ENCODE measurements around the gene UBR4. TPM values are rescaled to one million over a fixed set of nuclear protein-coding genes. Genes with fewer than 3 reads are reported as not detected.

Gene UBR4
- total RNA-seq, 1 donor from 2014 or later = 223 TPM

DNA sequence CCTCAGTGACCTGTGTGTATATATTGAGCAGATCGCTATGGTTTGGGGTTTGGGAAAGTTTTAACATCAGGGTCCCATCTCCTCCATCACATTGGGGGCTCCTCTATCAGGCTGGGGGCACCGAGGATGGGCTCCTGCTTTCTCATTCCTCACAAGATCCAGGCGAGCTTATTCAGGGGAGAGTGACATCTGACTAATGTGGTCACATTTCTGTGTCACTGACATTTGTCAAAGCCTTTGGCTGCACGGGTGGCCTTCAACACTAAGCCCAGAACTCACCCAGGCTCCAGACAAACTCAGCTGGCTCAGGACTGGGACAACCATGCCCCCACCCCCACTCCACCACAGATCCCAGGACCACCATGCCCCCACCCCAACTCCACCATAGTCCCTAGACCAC is 150.3 kb downstream of the UBR4 start:
- Mint-ChIP-seq H3K27ac (ENCODE audit: unreplicated experiment) (no peak overlapping the region), H3K36me3 (ENCODE audit: low read depth, unreplicated experiment) (peaks cover 6% of the 10 kb centered on the region), H3K4me3 (ENCODE audit: unreplicated experiment) (no peak overlapping the region), H3K9me3 (ENCODE audit: unreplicated experiment) (peaks cover 5% of the 10 kb centered on the region), H3K4me1 (ENCODE audit: unreplicated experiment) (peaks cover 24% of the 10 kb centered on the region), H3K27me3 (ENCODE audit: unreplicated experiment) (peaks cover 9% of the 10 kb centered on the region)
- no peak for TF ChIP-seq CTCF (IDR thresholded peaks at IDR 0.05; ENCODE audit: unreplicated experiment)
- DNase-seq (ENCODE audit: low spot score) = no peak

- H3K27ac Mint-ChIP-seq (ENCODE audit: unreplicated experiment) = no peak overlapping the region
- peaks cover 8% of the 10 kb centered on the region for H3K27me3 Mint-ChIP-seq (ENCODE audit: unreplicated experiment)
- peaks cover 24% of the 10 kb centered on the region for H3K4me1 Mint-ChIP-seq (ENCODE audit: unreplicated experiment)
- no peak for TF ChIP-seq CTCF (IDR thresholded peaks at IDR 0.05; ENCODE audit: unreplicated experiment)
- DNase-seq (ENCODE audit: low spot score) = no peak
- peaks cover 5% of the 10 kb centered on the region for H3K9me3 Mint-ChIP-seq (ENCODE audit: unreplicated experiment)
- H3K36me3 Mint-ChIP-seq (ENCODE audit: low read depth, unreplicated experiment) = peaks cover 6% of the 10 kb centered on the region
- no peak overlapping the region for H3K4me3 Mint-ChIP-seq (ENCODE audit: unreplicated experiment)
These were observed 151.6 kb downstream of the UBR4 start for GRCh38 chr1:19058476-19058797.

DNA sequence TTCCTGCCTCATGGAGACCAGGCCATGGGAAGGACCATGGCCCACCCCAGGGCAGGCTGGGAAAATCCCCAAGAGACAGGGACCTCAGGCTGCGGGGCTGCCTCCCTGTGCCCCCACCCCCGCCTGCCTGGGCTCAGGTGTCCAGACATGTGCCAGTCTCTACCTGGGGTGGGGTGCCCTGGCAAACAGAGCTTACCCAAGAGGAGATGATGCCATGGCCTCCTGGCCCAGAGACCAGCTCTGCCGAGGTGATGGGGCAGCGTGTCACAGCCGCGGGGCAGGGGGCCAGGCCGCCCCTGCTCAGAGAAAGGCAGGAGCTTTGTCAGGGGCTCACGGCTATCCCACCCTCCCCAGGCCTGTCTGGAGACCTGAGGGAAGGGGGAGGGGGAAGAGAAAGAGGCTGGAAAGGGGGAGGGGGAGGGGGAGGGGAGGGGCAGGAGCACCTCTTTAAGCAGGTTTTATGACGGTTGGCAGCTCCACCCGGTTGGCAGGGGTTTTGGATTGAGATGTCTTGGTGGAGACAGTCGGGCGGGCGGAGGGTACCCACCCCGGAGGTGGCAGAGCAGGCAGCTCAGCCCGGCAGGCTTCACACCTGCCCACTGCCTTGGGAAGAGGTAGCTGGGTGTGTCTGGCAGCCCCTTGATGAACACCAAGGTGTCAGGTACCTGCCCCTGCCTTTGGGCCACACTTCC is 152.1 kb downstream of the UBR4 start:
- Mint-ChIP-seq H3K27me3 (ENCODE audit: unreplicated experiment) (peaks cover 8% of the 10 kb centered on the region), H3K9me3 (ENCODE audit: unreplicated experiment) (peaks cover 5% of the 10 kb centered on the region)

DNA sequence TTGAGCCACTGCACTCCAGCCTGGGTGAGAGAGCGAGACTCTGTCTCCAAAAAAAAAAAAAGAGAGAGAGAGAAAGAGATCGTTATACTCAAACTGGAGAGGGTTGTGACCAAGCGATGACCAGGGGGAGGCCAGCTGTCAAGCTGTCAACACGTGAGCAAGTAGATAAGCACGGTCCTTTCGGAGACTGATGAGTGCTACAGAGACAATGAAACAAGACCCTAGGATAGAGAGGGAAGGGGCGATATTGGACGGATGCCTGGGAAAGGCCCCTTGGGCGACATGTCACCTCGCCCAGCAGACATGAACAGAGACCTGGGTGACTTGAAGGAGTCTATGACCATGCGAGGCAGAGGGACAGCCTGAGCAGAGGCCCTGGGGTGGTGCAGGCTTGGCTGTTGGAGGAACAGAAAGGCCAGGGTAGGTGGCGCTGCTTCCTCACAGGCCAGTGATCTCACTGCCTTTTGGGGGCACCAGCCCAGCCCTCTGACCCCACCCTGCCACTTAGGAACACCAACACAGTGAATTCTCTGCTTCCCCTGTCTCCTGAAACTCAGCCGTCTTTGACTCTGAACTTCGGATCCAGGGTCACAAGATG is 152.8 kb downstream of the UBR4 start:
- peaks cover 5% of the 10 kb centered on the region for H3K9me3 Mint-ChIP-seq (ENCODE audit: unreplicated experiment)
- peak overlapping the region; percentile 78 for H3K27ac Mint-ChIP-seq (ENCODE audit: unreplicated experiment)
- H3K36me3 Mint-ChIP-seq (ENCODE audit: low read depth, unreplicated experiment) = peaks cover 6% of the 10 kb centered on the region
- peaks cover 4% of the 10 kb centered on the region for H3K27me3 Mint-ChIP-seq (ENCODE audit: unreplicated experiment)
- no peak for TF ChIP-seq CTCF (IDR thresholded peaks at IDR 0.05; ENCODE audit: unreplicated experiment)
- peaks cover 24% of the 10 kb centered on the region for H3K4me1 Mint-ChIP-seq (ENCODE audit: unreplicated experiment)
- H3K4me3 Mint-ChIP-seq (ENCODE audit: unreplicated experiment) = no peak overlapping the region
- no peak for DNase-seq (ENCODE audit: low spot score)

More for the DNA sequence above, 152.1 kb downstream of the UBR4 start:
- peaks cover 6% of the 10 kb centered on the region for H3K36me3 Mint-ChIP-seq (ENCODE audit: low read depth, unreplicated experiment)
- H3K27ac Mint-ChIP-seq (ENCODE audit: unreplicated experiment) = no peak overlapping the region
- no peak overlapping the region for H3K4me3 Mint-ChIP-seq (ENCODE audit: unreplicated experiment)
- no peak for DNase-seq (ENCODE audit: low spot score)
- peaks cover 24% of the 10 kb centered on the region for H3K4me1 Mint-ChIP-seq (ENCODE audit: unreplicated experiment)
- no peak for TF ChIP-seq CTCF (IDR thresholded peaks at IDR 0.05; ENCODE audit: unreplicated experiment)

DNA sequence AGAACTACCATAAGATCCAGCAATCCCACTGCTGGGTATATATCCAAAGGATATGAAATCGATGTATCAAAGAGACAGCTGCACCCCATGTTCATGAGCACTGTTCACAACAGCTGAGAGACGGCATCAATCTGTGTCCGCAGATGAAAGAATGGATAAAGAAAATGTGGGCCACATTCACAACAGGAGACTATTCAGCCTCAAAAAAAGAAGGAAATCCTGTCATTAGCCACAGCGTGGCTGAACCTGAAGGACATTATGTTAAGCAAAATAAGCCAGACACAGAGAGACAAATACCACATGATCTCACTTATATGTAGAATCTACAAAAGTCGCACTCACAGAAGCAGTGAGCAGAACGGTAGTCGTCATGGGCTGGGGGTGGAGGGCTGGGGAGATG is 154.4 kb downstream of the UBR4 start:
- no peak for TF ChIP-seq CTCF (IDR thresholded peaks at IDR 0.05; ENCODE audit: unreplicated experiment)
- no peak for DNase-seq (ENCODE audit: low spot score)
- Mint-ChIP-seq H3K4me1 (ENCODE audit: unreplicated experiment) (peaks cover 21% of the 10 kb centered on the region), H3K36me3 (ENCODE audit: low read depth, unreplicated experiment) (no peaks in the 10 kb centered on the region), H3K9me3 (ENCODE audit: unreplicated experiment) (no peaks in the 10 kb centered on the region), H3K4me3 (ENCODE audit: unreplicated experiment) (no peak overlapping the region), H3K27ac (ENCODE audit: unreplicated experiment) (peak overlapping the region; percentile 65), H3K27me3 (ENCODE audit: unreplicated experiment) (peaks cover 2% of the 10 kb centered on the region)

Data from endothelial cell (in vitro differentiated cells).